ENCODE data around the gene PRRC2B. TPM values are rescaled to one million over a fixed set of nuclear protein-coding genes. Genes with fewer than 3 reads are reported as not detected.

The PRRC2B gene
- total and polyA plus RNA-seq, 4 donors, result 10.3 to 44.3 (median 27.0) TPM

DNA sequence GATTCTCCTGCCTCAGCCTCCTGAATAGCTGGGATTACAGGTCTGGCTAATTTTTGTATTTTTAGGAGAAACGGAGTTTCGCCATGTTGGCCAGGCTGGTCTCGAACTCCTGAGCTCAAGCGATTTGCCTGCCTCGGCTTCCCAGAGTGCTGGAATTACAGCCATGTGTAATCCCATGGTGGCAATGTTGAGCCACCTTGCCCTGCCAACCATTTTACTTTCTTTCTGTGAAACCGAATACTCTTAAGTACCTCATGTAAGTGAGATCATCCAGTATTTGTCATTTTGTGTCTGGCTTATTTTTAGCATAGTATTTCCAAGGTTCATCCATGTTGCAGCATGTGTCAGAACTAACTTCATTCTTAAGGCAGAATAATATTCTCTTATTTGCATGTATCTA, 8.2 kb downstream of the PRRC2B start:
- H3K9ac ChIP-seq (ENCODE audit: low read depth in 1 of 2, low read length in 2 of 2), result no peak overlapping the region
- no peaks in the 10 kb centered on the region for H3K27me3 ChIP-seq (ENCODE audit: control insufficient read depth in 4 of 4, insufficient read depth in 4 of 4, low read length in 3 of 4)
- no peaks in the 10 kb centered on the region for H3K36me3 ChIP-seq (ENCODE audit: control insufficient read depth in 4 of 4, insufficient read depth in 3 of 4, low read depth in 1 of 4, low read length in 3 of 4)
- WGBS, result 90% methylated on average over 6 of the region's 6 CpGs
- peaks cover 23 to 65% (median 64%) of the 10 kb centered on the region in 4 donors for H3K4me1 ChIP-seq (ENCODE audit: control insufficient read depth in 4 of 4, insufficient read depth in 4 of 4, low read length in 3 of 4)
- no peak overlapping the region for H3K4me3 ChIP-seq (ENCODE audit: low read depth in 1 of 3, low read length in 3 of 3)
- peak overlapping the region; percentile 80 to 87 for H3K27ac ChIP-seq (ENCODE audit: low read depth in 1 of 2, low read length in 2 of 2)
- no peak for TF ChIP-seq HNF4G (IDR thresholded peaks at IDR 0.05)
- TF ChIP-seq GABPA (IDR thresholded peaks at IDR 0.05 in 1 of 2, conservative IDR thresholded peaks at IDR 0.05 in 1 of 2), result no peak
- no peak for TF ChIP-seq FOXA1 (IDR thresholded peaks at IDR 0.05)
- TF ChIP-seq, protein P1, sequence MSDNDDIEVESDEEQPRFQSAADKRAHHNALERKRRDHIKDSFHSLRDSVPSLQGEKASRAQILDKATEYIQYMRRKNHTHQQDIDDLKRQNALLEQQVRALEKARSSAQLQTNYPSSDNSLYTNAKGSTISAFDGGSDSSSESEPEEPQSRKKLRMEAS (IDR thresholded peaks at IDR 0.05), result no peak
- TF ChIP-seq YY1 (IDR thresholded peaks at IDR 0.05), result no peak
- TF ChIP-seq RXRA (IDR thresholded peaks at IDR 0.05), result no peak
- no peak for TF ChIP-seq JUND (IDR thresholded peaks at IDR 0.05)
- TF ChIP-seq, protein P2, sequence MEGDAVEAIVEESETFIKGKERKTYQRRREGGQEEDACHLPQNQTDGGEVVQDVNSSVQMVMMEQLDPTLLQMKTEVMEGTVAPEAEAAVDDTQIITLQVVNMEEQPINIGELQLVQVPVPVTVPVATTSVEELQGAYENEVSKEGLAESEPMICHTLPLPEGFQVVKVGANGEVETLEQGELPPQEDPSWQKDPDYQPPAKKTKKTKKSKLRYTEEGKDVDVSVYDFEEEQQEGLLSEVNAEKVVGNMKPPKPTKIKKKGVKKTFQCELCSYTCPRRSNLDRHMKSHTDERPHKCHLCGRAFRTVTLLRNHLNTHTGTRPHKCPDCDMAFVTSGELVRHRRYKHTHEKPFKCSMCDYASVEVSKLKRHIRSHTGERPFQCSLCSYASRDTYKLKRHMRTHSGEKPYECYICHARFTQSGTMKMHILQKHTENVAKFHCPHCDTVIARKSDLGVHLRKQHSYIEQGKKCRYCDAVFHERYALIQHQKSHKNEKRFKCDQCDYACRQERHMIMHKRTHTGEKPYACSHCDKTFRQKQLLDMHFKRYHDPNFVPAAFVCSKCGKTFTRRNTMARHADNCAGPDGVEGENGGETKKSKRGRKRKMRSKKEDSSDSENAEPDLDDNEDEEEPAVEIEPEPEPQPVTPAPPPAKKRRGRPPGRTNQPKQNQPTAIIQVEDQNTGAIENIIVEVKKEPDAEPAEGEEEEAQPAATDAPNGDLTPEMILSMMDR (IDR thresholded peaks at IDR 0.05; ENCODE audit: low read depth, low read length, missing input control), result no peak
- no peak for TF ChIP-seq SP1 (IDR thresholded peaks at IDR 0.05)
- TF ChIP-seq NR2F2 (IDR thresholded peaks at IDR 0.05), result no peak
- TF ChIP-seq RAD21 (IDR thresholded peaks at IDR 0.05), result no peak
- TF ChIP-seq EGR1 (IDR thresholded peaks at IDR 0.05; ENCODE audit: low read depth in 2 of 2), result no peak
- no peaks in the 10 kb centered on the region for H3K9me3 ChIP-seq (ENCODE audit: control insufficient read depth in 4 of 4, low read length in 3 of 4)
- DNase-seq (ENCODE audit: low spot score), result no peak

- DNase-seq (ENCODE audit: low spot score), result peak; percentile 47
- no peak overlapping the region for H3K4me3 ChIP-seq (ENCODE audit: low read depth in 1 of 3, low read length in 3 of 3)
- 22% methylated on average over 12 of the region's 12 CpGs for WGBS
- TF ChIP-seq RAD21 (IDR thresholded peaks at IDR 0.05), result peak; percentile 41 to 61
- no peak for TF ChIP-seq TAF1 (conservative IDR thresholded peaks at IDR 0.05)
- TF ChIP-seq HNF4G (IDR thresholded peaks at IDR 0.05), result no peak
- TF ChIP-seq, protein P3, sequence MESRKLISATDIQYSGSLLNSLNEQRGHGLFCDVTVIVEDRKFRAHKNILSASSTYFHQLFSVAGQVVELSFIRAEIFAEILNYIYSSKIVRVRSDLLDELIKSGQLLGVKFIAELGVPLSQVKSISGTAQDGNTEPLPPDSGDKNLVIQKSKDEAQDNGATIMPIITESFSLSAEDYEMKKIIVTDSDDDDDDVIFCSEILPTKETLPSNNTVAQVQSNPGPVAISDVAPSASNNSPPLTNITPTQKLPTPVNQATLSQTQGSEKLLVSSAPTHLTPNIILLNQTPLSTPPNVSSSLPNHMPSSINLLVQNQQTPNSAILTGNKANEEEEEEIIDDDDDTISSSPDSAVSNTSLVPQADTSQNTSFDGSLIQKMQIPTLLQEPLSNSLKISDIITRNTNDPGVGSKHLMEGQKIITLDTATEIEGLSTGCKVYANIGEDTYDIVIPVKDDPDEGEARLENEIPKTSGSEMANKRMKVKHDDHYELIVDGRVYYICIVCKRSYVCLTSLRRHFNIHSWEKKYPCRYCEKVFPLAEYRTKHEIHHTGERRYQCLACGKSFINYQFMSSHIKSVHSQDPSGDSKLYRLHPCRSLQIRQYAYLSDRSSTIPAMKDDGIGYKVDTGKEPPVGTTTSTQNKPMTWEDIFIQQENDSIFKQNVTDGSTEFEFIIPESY (IDR thresholded peaks at IDR 0.05), result peak; percentile 42
- TF ChIP-seq, protein P1 (IDR thresholded peaks at IDR 0.05), result peak; percentile 91
- TF ChIP-seq ATF3 (IDR thresholded peaks at IDR 0.05), result no peak
- peak; percentile 49 to 59 for TF ChIP-seq HNF4A (conservative IDR thresholded peaks at IDR 0.05)
- TF ChIP-seq YY1 (IDR thresholded peaks at IDR 0.05), result peak; percentile 68
- peak; percentile 22 for TF ChIP-seq NR2F2 (IDR thresholded peaks at IDR 0.05)
- TF ChIP-seq JUND (IDR thresholded peaks at IDR 0.05), result peak; percentile 72 to 84
- TF ChIP-seq GABPA (IDR thresholded peaks at IDR 0.05 in 1 of 2, conservative IDR thresholded peaks at IDR 0.05 in 1 of 2), result peak in 1 of 2 donors; percentile 48
- no peak for TF ChIP-seq EGR1 (IDR thresholded peaks at IDR 0.05; ENCODE audit: low read depth in 2 of 2)
- no peak for TF ChIP-seq FOXA2 (IDR thresholded peaks at IDR 0.05)
- no peak for TF ChIP-seq FOXA1 (IDR thresholded peaks at IDR 0.05)
- TF ChIP-seq, protein P2 (IDR thresholded peaks at IDR 0.05; ENCODE audit: low read depth, low read length, missing input control), result peak; percentile 7
- peak; percentile 62 to 75 for TF ChIP-seq RXRA (IDR thresholded peaks at IDR 0.05)
- peak; percentile 66 for TF ChIP-seq SP1 (IDR thresholded peaks at IDR 0.05)
- TF ChIP-seq, protein P4, sequence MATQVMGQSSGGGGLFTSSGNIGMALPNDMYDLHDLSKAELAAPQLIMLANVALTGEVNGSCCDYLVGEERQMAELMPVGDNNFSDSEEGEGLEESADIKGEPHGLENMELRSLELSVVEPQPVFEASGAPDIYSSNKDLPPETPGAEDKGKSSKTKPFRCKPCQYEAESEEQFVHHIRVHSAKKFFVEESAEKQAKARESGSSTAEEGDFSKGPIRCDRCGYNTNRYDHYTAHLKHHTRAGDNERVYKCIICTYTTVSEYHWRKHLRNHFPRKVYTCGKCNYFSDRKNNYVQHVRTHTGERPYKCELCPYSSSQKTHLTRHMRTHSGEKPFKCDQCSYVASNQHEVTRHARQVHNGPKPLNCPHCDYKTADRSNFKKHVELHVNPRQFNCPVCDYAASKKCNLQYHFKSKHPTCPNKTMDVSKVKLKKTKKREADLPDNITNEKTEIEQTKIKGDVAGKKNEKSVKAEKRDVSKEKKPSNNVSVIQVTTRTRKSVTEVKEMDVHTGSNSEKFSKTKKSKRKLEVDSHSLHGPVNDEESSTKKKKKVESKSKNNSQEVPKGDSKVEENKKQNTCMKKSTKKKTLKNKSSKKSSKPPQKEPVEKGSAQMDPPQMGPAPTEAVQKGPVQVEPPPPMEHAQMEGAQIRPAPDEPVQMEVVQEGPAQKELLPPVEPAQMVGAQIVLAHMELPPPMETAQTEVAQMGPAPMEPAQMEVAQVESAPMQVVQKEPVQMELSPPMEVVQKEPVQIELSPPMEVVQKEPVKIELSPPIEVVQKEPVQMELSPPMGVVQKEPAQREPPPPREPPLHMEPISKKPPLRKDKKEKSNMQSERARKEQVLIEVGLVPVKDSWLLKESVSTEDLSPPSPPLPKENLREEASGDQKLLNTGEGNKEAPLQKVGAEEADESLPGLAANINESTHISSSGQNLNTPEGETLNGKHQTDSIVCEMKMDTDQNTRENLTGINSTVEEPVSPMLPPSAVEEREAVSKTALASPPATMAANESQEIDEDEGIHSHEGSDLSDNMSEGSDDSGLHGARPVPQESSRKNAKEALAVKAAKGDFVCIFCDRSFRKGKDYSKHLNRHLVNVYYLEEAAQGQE (IDR thresholded peaks at IDR 0.05), result peak; percentile 32
- H3K9me3 ChIP-seq (ENCODE audit: control insufficient read depth in 4 of 4, low read length in 3 of 4), result no peaks in the 10 kb centered on the region
- no peaks in the 10 kb centered on the region for H3K27me3 ChIP-seq (ENCODE audit: control insufficient read depth in 4 of 4, insufficient read depth in 4 of 4, low read length in 3 of 4)
- peaks cover 22 to 67% (median 64%) of the 10 kb centered on the region in 4 donors for H3K4me1 ChIP-seq (ENCODE audit: control insufficient read depth in 4 of 4, insufficient read depth in 4 of 4, low read length in 3 of 4)
- no peak overlapping the region for H3K9ac ChIP-seq (ENCODE audit: low read depth in 1 of 2, low read length in 2 of 2)
- peak overlapping the region; percentile 80 to 87 for H3K27ac ChIP-seq (ENCODE audit: low read depth in 1 of 2, low read length in 2 of 2)
- no peaks in the 10 kb centered on the region for H3K36me3 ChIP-seq (ENCODE audit: control insufficient read depth in 4 of 4, insufficient read depth in 3 of 4, low read depth in 1 of 4, low read length in 3 of 4)
Observed at GRCh38 chr9:131402738-131403492, 9.0 kb downstream of the PRRC2B start.

Data from liver (tissue), 9 donors.